ENCODE measurements around the gene TNFSF13B. TPM values are rescaled to one million over a fixed set of nuclear protein-coding genes. Genes with fewer than 3 reads are reported as not detected.

TNFSF13B gene
- total and polyA plus RNA-seq, 2 donors (not counting 3 experiments of a cell fraction or from before 2014, with no cell fraction given): 0.18 to 1.2 TPM

DNA sequence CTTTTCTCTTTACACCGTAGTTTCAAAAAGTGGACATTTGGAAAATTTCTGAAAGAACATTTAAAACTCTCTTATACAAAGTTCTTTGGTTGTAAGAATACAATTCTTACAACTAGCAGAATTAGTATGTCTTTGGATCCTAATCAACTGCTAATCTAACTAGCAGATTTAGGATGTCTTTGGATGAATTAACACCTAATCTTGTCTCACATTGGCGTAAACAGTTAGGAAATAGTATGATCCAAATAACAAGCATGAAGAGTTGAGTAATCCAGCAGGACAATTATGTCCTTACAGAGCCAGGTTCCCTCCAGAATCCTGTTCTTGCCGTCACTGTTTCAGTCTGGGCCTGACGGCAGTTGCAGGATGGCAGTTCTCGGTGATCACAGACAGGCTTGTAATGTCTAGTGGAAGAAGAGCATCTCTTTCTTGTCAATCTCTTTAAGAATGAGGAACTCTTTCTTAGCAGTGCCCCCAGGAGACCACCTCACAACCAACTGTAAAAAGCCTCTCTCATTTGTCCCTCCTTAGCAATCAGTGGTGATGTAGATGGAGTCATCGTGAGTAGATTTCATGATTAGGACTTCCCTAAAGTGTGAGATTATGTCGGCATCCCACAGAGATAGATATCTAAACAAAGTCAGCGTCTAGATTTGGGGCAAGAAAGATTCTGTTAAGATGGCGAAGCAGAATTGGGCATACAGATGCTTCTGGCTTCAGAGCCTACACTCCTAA lies 5.7 kb upstream of the TNFSF13B start:
- CTCF ChIA-PET: no interaction called here
- Histone ChIP-seq H2AFZ (ENCODE audit: low read depth, low read length) (no peak overlapping the region), H3K9ac (replicated peaks; ENCODE audit: extremely low read depth, insufficient read depth, low read length) (no peak overlapping the region), H3K27ac (ENCODE audit: insufficient read depth, low read depth, low read length) (no peak overlapping the region), H3K4me1 (ENCODE audit: control insufficient read depth, extremely low read depth, insufficient read depth, low read length) (peaks cover 3% of the 10 kb centered on the region), H3K4me2 (ENCODE audit: insufficient read depth, low read length) (no peak overlapping the region), H3K9me3 (replicated peaks; ENCODE audit: control insufficient read depth, insufficient read depth, low read length) (no peaks in the 10 kb centered on the region), H4K20me1 (replicated peaks; ENCODE audit: control insufficient read depth, extremely low read depth, insufficient read depth, low read length) (no peaks in the 10 kb centered on the region), H3K9me1 (replicated peaks; ENCODE audit: control insufficient read depth, extremely low read depth, insufficient read depth, low read length) (no peaks in the 10 kb centered on the region), H3K27me3 (ENCODE audit: control insufficient read depth in 2 of 2, insufficient read depth in 2 of 2, low read length in 2 of 2) (no peaks in the 10 kb centered on the region), H3K36me3 (ENCODE audit: control insufficient read depth in 2 of 2, extremely low read depth in 1 of 2, insufficient read depth in 2 of 2, low read length in 2 of 2) (no peaks in the 10 kb centered on the region), H3K79me2 (ENCODE audit: control insufficient read depth, insufficient read depth, low read length) (no peaks in the 10 kb centered on the region), H3K4me3 (replicated peaks in 1 of 3; ENCODE audit: insufficient read depth in 1 of 3, low read depth in 1 of 3, low read length in 3 of 3) (no peak overlapping the region)
- intact Hi-C loops (cut with micrococcal nuclease) (no loop called here), dilution Hi-C loops (cut with MboI; ENCODE audit: extremely low pct_ligation_motif_present, low sequenced_read_pairs) (no loop called here)
- FAIRE-seq: no peak
- DNase-seq (ENCODE audit: low read depth, low spot score): no peak
- POLR2A ChIA-PET: no interaction called here
- no TSS peak for BruUV-seq (replicated peaks)
- no peak for TF ChIP-seq MYC (IDR thresholded peaks at IDR 0.05; ENCODE audit: low read depth, low read length)
- TF ChIP-seq, protein P1, sequence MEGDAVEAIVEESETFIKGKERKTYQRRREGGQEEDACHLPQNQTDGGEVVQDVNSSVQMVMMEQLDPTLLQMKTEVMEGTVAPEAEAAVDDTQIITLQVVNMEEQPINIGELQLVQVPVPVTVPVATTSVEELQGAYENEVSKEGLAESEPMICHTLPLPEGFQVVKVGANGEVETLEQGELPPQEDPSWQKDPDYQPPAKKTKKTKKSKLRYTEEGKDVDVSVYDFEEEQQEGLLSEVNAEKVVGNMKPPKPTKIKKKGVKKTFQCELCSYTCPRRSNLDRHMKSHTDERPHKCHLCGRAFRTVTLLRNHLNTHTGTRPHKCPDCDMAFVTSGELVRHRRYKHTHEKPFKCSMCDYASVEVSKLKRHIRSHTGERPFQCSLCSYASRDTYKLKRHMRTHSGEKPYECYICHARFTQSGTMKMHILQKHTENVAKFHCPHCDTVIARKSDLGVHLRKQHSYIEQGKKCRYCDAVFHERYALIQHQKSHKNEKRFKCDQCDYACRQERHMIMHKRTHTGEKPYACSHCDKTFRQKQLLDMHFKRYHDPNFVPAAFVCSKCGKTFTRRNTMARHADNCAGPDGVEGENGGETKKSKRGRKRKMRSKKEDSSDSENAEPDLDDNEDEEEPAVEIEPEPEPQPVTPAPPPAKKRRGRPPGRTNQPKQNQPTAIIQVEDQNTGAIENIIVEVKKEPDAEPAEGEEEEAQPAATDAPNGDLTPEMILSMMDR (IDR thresholded peaks at IDR 0.05; ENCODE audit: extremely low read depth in 1 of 2, insufficient read depth in 1 of 2, low read depth in 1 of 2, low read length in 2 of 2): no peak
- no peak for TF ChIP-seq FOS (IDR thresholded peaks at IDR 0.05; ENCODE audit: borderline replicate concordance, insufficient read depth, low read length)
- TF ChIP-seq GATA2 (IDR thresholded peaks at IDR 0.05; ENCODE audit: insufficient read depth, insufficient read length, low read depth, low read length): no peak
- TF ChIP-seq, protein P2, sequence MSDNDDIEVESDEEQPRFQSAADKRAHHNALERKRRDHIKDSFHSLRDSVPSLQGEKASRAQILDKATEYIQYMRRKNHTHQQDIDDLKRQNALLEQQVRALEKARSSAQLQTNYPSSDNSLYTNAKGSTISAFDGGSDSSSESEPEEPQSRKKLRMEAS (IDR thresholded peaks at IDR 0.05; ENCODE audit: insufficient read depth, insufficient read length): no peak
- no peak for TF ChIP-seq EZH2 (IDR thresholded peaks at IDR 0.05; ENCODE audit: borderline replicate concordance, low read depth, low read length, severe bottlenecking)
- no peak for TF ChIP-seq JUN (IDR thresholded peaks at IDR 0.05; ENCODE audit: borderline replicate concordance, insufficient read depth, insufficient read length, low read depth)
- TF ChIP-seq POLR2A (IDR thresholded peaks at IDR 0.05; ENCODE audit: low read depth, low read length): no peak
- no peak for TF ChIP-seq POLR2AphosphoS5 (IDR thresholded peaks at IDR 0.05; ENCODE audit: insufficient read depth, low read depth, low read length)
